ENCODE measurements around the gene TMEM52.

The TMEM52 gene

DNA sequence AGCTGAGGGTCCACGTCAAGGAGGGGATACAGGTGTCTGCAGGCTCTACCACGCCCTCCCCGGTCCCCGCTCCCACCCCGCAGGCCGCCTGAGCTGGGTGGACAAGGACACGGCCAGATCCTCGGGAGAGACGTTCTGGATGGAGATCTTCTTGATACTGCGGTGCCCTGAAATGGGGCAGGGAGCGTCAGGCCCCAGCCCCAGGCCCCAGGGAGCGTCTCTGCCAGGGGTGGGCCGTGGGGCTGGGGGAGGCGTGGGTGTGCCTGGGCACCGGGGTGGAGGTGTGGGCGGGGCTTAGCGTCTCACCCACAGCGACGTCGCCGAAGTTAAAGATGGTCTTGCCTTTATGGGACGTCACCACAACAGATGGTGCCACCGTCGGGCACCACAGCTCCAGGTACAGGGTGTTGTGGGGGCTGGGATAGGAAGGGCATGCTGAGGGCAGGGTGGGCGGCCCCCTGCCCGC is 7.3 kb upstream of the TMEM52 start:
- DNase-seq, result no peak

DNA sequence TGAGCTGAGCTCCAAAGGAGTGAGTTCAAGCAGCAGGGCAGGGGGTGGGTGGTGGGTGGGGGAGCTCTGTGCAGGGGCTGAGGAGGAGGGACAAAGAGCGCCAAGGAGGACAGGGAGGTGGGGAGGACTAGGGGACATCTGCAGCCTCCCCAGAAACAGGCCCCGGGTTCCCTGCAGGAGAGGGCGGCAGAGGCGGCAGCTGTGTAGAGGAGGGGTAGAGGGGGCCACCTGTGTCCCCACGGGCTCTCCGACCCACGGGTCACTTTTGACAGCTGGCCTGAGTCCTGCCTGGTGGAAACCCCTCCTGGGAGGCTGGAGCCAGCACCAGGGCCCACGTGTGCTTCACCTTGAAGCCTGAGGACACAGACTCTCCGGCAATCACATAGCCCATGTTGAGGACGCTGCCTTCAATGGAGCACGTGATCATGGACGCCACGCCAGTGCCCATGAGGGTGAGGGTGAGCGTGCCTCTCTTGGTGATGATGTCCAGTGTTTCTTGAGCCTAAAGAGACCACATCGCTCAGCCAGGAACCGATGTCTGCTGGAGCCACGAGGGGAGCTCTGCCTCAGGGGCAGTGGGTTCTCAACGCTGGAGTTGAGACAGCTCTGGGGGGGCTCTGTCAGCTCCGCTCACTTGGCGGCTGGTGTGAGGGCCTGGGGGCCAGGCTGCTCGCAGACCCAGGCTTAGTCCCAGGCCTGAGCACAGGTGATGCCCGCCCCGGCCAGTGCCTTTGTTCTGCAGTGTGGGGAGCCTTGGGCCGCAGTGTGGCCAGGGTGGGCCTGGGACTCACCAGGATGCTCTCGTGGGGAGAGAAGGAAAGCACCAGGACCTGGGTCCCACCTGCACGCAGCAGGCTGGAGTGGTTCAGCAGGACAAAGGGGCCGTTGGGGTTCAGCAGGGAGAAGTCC is 6.6 kb upstream of the TMEM52 start:
- no peak for DNase-seq

DNA sequence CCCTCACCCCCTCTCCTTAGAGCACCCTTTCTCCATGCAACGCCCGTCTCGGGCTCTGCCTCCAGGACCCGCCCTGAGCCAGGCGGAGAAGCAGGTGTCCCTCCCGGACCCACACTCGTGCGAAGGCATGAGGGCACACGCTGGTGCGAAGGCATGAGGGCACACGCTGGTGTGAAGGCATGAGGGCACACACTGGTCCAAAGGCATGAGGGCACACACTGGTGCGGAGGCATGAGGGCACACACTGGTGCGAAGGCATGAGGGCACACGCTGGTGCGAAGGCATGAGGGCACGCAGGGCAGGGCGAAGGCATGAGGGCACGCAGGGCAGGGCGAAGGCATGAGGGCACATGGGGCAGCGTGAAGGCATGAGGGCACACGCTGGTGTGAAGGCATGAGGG is 5.8 kb upstream of the TMEM52 start:
- no peak for DNase-seq

DNA sequence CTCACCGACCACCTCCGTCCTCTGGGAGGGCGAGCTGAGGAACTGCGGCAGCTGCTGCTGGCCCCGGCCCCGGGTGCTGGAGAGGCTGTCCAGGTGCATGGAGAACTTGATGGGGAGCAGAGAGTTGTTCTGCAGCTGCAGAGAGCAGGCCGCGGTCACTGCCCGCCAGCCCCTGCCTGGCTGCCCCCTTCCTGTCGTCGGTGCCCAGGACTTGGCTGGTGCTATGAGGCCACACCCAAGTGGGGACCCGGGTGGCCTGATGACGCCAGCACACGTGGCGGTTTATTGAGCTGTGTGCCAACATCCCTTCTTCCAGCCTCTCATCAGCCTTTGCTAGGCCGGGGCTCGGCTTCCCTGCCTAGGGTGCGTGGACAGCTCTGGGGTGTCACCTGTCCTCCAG is 5.3 kb upstream of the TMEM52 start:
- no peak for DNase-seq

DNA sequence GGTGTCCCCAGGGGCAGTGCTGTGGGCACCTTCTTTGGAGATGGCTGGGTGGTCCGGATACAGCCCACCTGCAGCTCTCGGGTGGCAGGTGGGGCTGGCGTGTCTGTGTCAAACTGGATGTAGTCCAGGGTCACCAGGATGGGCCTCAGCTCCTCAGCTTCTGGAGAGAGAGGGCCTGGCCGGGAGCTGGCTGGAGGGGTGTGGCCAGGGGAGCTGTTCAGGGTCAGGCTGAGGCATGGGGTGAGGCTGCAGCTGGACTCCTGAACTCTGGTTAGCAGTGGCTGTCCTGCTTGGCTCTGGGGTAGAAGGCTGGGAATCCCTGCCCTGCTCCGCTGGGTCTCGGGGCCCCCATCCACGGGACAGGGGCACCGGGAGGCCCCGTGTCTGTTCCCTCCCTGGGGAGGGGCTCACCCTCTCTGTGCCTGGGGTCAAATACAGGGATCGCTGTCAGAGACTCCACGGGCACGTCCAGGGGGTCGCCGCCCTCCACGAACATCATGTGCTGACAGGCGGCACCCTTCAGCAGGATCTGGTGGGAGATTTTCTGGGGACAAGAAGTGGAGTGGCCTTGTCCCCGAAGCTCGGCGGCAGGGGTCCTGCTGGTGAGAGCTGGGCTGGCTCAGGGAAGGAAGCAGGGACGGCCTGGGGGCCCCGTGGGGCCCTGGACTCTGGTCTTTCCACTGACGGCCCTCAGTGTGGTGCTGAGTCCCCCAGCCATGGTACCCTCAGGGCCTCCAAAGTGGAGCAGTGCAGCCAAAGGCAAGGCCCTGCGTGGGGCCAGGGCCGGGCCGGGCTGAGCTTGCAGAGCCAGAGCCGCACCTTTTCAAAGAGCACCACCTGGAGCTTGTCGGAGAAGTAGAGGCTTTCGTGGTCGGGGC is 4.1 kb upstream of the TMEM52 start:
- no peak for DNase-seq

DNA sequence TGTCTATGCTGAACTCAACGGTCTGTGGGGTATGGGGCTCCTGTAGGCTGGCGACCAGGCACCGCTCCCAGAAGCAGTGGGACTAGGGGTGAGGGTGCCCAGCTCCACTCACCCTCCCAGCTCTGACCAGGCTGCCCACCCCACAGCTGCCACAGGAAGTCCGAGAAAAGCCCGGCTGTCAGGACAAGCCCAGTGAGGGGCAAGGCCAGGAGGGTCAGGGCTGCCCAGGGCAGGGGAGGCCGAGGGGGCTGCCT is 3.5 kb upstream of the TMEM52 start:
- DNase-seq, result no peak

DNA sequence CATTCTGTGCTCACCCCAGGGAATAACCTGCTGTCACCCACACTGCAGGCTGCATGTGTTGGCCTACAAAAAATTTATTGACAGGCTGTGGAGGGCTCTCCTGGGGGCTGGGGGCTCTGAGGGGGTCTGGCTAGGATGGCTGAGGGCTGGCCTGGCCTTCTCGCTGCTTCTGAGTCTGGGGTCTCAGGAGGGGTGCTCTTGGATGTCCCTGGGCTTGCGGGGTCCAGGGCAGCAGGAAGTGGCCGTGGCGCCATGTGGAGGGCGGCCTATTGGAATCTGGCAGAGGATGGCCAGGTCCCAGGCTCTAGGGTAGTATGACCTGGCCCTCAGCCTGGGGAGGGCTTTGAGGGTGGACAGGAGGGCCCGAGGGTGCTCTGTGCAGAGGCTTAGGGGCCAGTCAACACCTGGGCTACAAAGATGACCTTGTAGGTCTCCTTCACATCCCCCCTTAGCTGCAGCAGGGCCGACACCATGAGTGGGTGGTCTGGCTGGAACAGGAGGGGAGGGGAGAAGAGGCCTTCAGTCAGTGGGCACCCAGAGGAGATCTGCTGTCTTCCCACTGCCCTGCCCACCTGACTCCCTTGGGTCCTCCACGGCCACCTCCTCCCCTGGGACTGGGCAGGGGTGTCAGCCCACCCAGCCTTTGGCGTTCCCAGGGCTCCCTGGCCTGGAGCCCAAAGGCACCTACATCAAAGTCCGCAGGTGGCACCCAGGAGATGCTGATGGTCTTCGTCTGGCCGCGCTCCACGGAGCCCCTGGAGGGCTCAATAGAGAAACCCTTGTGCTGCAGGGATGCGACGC is 3.0 kb upstream of the TMEM52 start:
- DNase-seq, result no peak

DNA sequence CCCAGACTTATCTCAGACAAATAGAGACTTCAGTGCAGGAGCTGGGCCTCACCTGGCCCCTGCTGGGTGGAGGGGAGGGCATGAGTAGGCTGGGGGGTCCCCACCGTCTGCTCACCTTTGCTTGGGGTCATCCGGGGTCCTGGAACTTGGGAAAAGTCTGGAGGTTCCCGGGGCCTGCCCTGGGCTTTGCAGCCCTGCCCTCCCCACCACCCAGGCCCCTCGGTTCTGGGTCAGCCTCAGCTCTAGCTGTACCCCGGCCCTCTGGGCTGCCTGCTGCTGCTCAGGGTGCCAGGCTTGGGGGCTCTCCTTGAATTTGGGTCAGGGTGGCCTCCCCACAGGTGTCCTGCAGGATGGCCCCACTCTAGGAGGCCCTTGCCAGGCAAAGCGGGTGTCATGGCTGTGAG is 2.4 kb upstream of the TMEM52 start:
- DNase-seq, result no peak

DNA sequence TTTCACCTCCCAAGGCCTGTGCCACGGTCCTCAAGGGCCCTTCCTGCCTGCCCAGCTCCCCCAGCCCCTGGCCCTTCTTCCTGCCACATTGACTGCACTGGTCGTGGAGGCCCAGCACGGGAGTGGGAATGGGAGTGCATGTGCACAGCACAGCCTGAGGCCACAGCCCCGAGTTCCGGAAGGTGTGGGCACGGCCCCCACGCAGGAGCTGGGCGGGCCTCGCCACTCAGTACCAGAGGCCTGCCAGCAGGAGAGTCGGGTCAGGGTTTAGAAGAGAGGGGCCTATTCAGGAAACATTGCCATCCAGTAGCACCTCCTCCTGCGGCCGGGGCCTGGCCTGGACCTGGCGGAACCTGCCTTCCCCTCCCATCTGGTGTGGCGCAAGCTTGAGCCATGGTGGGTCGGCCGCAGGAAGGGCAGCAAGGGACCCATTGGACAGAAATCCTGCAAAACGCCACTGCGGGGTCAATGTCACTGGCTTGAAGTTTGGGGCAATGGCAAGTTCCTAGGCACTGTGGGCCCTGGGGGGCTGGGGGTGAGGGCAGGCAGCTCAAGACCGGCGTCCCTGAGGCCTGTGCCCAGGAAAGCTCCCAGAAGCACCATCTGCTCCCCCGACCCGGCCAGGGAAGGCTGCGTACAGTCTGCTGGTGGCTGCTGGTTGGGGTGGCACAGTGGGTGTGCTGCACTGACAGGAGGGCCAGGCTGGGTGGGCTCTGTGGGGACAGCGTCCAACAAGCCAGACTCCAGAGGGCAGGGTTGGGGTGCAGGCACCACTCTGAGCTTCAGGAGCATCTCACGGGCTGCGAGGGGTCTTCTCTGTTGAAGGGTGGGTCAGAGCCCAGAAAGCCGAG is 1.8 kb upstream of the TMEM52 start:
- DNase-seq, result no peak

DNA sequence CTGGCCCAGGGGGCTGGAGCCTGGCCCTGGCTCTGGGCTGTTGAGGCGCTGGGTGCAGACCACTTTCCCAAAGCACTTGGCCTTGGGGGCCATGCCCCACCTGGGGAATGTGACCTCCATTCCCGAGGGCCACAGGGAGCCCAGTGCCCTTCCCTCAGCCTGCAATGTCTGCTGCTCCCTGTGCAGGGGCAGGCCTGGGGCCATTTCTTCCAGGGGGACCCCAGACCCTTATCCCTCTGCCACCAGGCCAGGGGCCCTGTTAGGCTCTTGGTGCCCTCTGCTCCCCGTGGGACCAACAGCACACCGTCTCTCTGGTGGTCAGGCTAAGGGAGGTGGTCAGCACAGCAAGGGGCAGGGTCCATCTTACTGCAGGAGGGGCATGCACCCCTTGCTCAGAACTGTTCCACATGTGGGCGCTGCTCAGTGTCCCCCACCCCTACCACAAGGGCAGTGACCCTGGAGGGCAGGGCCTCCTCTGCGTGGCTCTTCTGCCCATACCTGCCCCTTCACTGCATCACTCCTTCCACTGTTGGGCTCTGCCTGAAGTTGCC is 1.1 kb upstream of the TMEM52 start:
- no peak for DNase-seq

DNA sequence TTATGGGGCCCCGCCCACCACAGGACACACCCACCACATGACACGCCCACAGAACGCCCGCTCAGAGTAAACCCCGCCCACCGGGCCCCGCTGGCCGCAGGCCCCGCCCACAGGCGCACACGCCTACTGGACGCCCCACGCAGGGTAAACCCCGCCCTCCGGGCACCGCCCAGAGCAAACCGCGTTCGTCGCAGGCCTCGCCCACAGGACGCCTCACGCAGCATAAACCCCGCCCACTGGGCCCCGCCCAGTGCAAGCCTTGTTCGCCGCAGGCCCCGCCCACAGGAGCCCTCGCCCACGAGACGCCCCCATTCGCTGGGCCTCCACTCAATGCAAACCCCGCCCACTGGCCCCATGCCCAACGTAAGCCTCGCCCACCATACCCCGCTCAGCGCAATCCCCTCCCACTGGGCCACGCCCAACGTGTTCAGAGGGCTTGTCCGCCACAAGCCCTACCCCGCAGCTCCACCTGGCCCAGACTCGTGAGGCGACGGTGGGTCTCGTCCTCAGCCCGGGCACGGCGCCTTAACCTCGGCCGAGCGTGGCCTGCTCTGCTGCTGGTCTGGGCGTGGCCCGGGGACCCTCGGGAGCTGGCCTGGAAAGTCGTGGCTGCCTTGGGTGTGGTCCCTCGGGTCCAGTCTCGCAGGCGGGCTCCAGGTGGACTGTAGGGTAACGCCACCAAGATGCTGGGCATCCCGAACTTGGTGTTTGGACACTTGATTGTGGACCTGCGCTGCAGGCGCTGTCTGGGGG is 401 bp upstream of the TMEM52 start:
- DNase-seq, result peak; percentile 96

DNA sequence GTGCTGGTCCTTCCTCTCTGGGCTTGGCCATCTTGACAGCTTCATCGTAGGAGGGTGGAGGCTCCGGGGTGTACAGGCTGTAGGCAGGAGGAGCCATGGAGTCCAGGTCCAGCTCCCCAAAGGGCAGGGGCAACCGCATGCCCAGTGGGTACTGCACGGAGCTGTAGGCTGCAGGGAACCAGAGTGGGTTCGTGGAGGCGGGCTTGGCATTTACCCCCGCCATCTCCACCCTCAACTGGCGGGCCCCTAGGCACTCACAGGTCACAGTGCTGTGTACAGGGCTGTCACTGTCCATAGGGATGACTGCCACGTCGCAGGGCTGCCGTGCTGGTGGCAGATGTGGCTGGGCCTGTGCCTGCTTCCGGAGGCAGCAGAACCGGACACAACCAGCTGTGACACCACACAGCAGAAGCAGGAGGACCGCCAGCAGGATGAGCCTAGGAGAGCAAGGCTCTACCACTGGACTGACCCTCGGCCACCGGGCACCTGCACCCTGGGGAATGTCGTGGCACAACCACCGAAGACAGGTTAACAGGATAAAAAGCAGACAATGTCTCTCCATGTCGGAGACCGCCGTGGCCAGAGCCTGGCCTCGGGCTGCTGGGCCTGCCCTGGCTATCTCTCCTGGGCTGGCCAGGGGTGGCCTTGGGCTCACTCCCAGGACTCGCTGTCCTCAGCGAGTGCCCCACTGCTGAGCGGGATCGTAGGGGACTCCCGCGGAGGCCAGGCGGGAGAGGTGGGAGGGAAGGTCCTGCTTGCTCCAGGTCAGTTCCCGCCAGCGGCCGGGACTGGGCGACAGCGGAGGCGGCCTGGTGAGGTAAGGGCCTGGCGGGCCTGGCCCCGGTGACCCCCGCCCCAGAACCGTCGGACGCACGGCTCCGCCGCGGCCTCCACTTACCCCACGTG is 831 bp downstream of the TMEM52 start:
- no peak for DNase-seq

DNA sequence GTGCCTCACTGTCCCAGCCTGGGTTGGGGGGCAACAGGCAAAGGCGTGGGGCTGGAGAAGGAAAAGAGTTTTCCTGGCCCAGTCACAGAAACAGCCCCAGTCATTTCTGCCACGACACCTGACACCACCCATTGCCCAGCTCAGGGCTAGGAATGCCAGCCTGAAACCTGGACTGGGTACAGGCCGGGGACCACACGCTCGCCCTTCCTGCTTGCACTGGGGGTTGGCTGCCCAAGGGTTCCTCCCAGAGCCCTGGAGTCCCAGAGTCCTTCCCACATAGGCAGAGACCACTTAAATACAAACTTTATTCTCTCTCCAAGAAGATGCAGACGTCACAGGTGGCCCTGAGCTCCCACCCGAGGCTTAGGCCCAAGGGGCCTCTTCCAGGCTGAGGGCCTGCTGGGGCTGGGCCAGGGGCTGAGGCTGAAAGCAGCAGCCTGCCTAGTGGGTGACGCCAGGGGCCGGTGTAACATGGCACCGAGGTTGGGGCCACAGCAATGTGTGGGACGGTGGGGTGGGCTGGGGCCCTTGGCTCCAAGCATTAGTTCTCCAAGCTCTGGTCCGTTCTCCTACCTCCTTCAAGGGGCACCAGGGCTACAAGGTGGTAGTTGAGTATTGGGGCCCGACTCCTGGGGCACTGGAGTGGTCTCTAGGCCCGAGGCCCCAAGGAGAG is 1.6 kb downstream of the TMEM52 start:
- DNase-seq, result no peak

DNA sequence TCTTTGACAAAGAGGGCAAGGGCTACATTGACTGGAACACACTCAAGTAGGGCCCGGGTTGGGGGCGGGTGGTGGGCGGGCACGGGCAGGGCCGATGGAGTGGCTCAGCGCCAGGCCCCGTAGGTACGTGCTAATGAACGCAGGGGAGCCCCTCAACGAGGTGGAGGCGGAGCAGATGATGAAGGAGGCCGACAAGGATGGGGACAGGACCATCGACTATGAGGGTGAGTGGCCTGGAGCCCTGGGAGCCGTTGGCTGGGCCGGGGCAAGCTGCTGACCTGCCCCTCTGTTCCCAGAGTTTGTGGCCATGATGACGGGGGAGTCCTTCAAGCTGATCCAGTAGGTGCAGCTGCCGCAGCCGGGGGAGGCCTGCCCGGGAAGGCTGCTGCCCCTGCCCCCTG is 2.2 kb downstream of the TMEM52 start:
- DNase-seq, result no peak

DNA sequence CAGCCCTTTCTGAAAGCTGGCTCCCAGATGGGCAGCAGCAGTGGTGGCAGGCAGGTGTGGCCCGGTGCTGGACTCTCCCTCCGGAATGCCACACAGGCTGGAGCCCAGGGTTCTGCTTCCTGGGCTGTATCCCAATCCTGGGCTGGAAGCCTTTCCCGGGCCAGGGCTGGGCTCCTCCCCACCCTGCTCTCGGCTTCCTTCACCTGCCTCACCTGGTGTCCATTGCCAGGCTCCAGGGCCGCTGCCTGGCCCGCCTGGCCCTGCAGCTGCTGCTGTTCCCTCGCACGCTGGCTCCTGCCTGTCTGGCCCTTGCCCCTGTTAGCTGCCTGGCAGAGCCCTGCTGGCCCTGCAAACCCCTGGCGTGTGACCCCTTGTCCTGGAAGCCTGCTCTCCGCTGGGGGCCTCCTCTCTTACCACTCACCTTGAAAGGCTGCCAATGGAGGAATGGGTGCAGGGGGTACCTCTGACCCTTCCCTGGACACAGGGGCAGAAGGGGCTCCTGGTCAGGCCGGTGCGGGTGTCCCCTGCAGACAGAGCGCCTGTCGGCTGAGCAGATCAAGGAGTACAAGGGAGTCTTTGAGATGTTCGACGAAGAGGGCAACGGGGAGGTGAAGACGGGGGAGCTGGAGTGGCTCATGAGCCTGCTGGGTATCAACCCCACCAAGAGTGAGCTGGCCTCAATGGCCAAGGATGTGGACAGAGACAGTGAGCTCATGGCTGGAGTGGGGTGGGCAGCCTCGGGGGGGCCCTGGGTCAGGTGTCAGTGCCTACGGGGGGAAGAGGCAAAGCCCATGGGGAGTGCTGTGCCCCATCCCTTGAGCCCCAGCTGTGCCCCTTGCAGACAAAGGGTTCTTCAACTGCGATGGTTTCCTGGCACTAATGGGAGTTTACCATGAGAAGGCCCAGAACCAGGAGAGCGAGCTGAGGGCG is 2.9 kb downstream of the TMEM52 start:
- no peak for DNase-seq

DNA sequence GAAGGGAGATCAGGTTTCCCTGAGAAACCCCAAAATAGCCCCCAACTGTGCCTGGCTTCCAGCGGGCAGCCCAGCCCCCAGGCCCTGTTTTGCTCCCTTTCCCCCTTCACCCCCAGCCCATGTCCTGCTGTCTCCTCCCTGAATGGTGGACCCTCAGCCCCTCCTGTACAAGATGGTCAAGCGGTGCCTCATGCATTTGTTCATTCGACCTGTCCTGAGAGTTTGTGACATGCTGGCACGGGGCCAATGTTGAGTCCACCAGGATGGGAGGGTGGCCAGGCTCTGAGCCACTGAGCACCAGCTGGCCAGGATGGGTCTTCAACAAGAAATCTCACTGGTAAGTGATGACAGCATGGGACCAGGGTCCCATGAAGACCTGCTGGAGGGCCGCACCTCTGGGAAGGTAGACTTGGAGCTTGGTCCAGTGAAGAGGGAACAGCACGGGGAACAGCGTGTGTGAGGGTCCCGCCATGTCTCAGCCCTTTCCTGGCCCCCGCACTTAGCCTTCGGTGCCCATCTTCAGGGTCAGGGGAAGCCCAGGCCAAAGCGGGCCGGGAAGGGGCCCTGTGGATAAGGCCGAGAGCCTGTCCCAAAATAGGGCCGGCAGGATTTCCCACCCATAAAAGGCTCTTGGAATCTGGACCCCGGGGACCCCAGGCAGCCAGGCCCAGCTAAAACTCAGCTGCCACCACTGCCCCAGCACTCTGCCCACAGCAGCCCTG is 3.9 kb downstream of the TMEM52 start, which contains the start of gene CALML6:
Gene CALML6 (plus strand): TSS at position 290 of the 722 bp plus-strand sequence. CDS start 21 bp downstream, at position 311.
- DNase-seq, result no peak
